ENCODE results near the gene ZFP36. TPM values are rescaled to one million over a fixed set of nuclear protein-coding genes. Genes with fewer than 3 reads are reported as not detected.

The ZFP36 gene
- total RNA-seq (2021) (31.0 and 36.3 TPM in 2 replicates), Bru-seq, nascent RNA (percentile 98 among the genes with signal in this experiment), BruChase-seq, experiment 1, labeled RNA remaining after a 2-hour chase (percentile 97 among the genes with signal in this experiment), BruChase-seq, experiment 2, labeled RNA remaining after a 6-hour chase (percentile 88 among the genes with signal in this experiment)
- long read RNA-seq, transcript ZFP36-203 (2 exons, 1,786 nt) = major isoform, 62 of 72 reads
- long read RNA-seq, partial matches to known transcripts = 0 of 72 reads
- long read RNA-seq, other reads (novel, unspliced or antisense) = 9 of 72 reads

GRCh38 chr19:39406656-39407409, at the start of gene ZFP36:
Gene ZFP36 (plus strand): TSS chr19:39406847. CDS start chr19:39406905, 58 bp downstream.
- TF ChIP-seq CTCF (conservative IDR thresholded peaks at IDR 0.05) = no peak
- TF ChIP-seq EZH2 (IDR thresholded peaks at IDR 0.05; ENCODE audit: low read depth) = no peak
- BruUV-seq (replicated peaks) = TSS peak; percentile 72
- Histone ChIP-seq H3K9me2 (ENCODE audit: insufficient read depth) (no peaks in the 10 kb centered on the region), H3K27me3 (ENCODE audit: insufficient read depth, low read depth) (no peaks in the 10 kb centered on the region), H3F3A (ENCODE audit: insufficient read depth, low read depth) (peaks cover 73% of the 10 kb centered on the region), H3K36me3 (ENCODE audit: low read depth) (peaks cover 11% of the 10 kb centered on the region; the same call in 1 of the 2 replicates), H3K4me1 (replicated peaks; ENCODE audit: insufficient read depth) (peaks cover 64% of the 10 kb centered on the region), H3K9me3 (ENCODE audit: insufficient read depth, low read depth) (no peaks in the 10 kb centered on the region), H3K4me2 (peak within 1 kb of the TSS; percentile 99), H2AFZ (peak within 1 kb of the TSS; percentile 5; the same call in 1 of the 2 replicates), H3K4me3 (peak within 1 kb of the TSS; percentile 99), H3K27ac (peak within 1 kb of the TSS; percentile 98), H3K79me2 (ENCODE audit: low read depth) (peaks cover 27% of the 10 kb centered on the region), H4K20me1 (ENCODE audit: insufficient read depth) (peaks cover 14% of the 10 kb centered on the region)
- ChIA-PET POLR2A (ENCODE audit: unreplicated experiment) (interaction anchor here (0.5 to 0.8 kb wide), 4 partner anchors 8 to 1197 kb away, joined by 3 to 7 read pairs (median 4); no protein-coding TSS in a partner anchor), CTCF (interaction anchor here (0.6 to 1.0 kb wide), 2 partner anchors 136 to 535 kb away, joined by 3 to 4 read pairs; no protein-coding TSS in a partner anchor)
- DNase-seq = peak; percentile 69 to 82
- intact Hi-C loops (cut with micrococcal nuclease; ENCODE audit: unreplicated experiment) = loop anchor here (2.0 kb wide), 1 partner anchor 24 kb away; no protein-coding TSS in a partner anchor

GRCh38 chr19:39359026-39359425, 47.6 kb upstream of the ZFP36 start:
- ChIA-PET CTCF (interaction anchor here (0.6 kb wide), 1 partner anchor 73 kb away, joined by 3 read pairs; no protein-coding TSS in a partner anchor), POLR2A (ENCODE audit: unreplicated experiment) (no interaction called here)
- intact Hi-C loops (cut with micrococcal nuclease; ENCODE audit: unreplicated experiment) = no loop called here
- TF ChIP-seq EZH2 (IDR thresholded peaks at IDR 0.05; ENCODE audit: low read depth) (no peak), CTCF (conservative IDR thresholded peaks at IDR 0.05) (no peak)
- Histone ChIP-seq H3K27ac (no peak overlapping the region), H4K20me1 (ENCODE audit: insufficient read depth) (no peaks in the 10 kb centered on the region; the same call in 1 of the 2 replicates), H3F3A (ENCODE audit: insufficient read depth, low read depth) (peaks cover 21% of the 10 kb centered on the region), H3K4me3 (no peak overlapping the region), H3K9me3 (ENCODE audit: insufficient read depth, low read depth) (no peaks in the 10 kb centered on the region), H3K27me3 (ENCODE audit: insufficient read depth, low read depth) (no peaks in the 10 kb centered on the region), H3K4me1 (replicated peaks; ENCODE audit: insufficient read depth) (peaks cover 20% of the 10 kb centered on the region), H2AFZ (no peak overlapping the region), H3K9me2 (ENCODE audit: insufficient read depth) (no peaks in the 10 kb centered on the region), H3K4me2 (no peak overlapping the region), H3K79me2 (ENCODE audit: low read depth) (no peaks in the 10 kb centered on the region), H3K36me3 (ENCODE audit: low read depth) (0 out of 2 replicates have a peak, but pooled peaks cover 17% of the 10 kb centered on the region)
- no peak for DNase-seq
- no TSS peak for BruUV-seq (replicated peaks)

- TF ChIP-seq EZH2 (IDR thresholded peaks at IDR 0.05; ENCODE audit: low read depth) (no peak), CTCF (conservative IDR thresholded peaks at IDR 0.05) (no peak)
- intact Hi-C loops (cut with micrococcal nuclease; ENCODE audit: unreplicated experiment) = no loop called here
- CTCF ChIA-PET = no interaction called here
Measured at GRCh38 chr19:39360599-39360998, 46.0 kb upstream of the ZFP36 start.

More at GRCh38 chr19:39360599-39360998, 46.0 kb upstream of the ZFP36 start:
- no peaks in the 10 kb centered on the region for H3K9me2 ChIP-seq (ENCODE audit: insufficient read depth)
- H2AFZ ChIP-seq = no peak overlapping the region
- POLR2A ChIA-PET (ENCODE audit: unreplicated experiment) = no interaction called here
- no peaks in the 10 kb centered on the region for H3K27me3 ChIP-seq (ENCODE audit: insufficient read depth, low read depth)
- no peak for DNase-seq
- H3K36me3 ChIP-seq (ENCODE audit: low read depth) = peaks cover 8% of the 10 kb centered on the region; the same call in 1 of the 2 replicates
- H3K79me2 ChIP-seq (ENCODE audit: low read depth) = no peaks in the 10 kb centered on the region
- H3K9me3 ChIP-seq (ENCODE audit: insufficient read depth, low read depth) = no peaks in the 10 kb centered on the region
- H4K20me1 ChIP-seq (ENCODE audit: insufficient read depth) = no peaks in the 10 kb centered on the region; the same call in 1 of the 2 replicates
- no peak overlapping the region for H3K27ac ChIP-seq
- H3F3A ChIP-seq (ENCODE audit: insufficient read depth, low read depth) = peaks cover 26% of the 10 kb centered on the region
- BruUV-seq (replicated peaks) = no TSS peak
- peaks cover 20% of the 10 kb centered on the region for H3K4me1 ChIP-seq (replicated peaks; ENCODE audit: insufficient read depth)
- H3K4me2 ChIP-seq = no peak overlapping the region
- H3K4me3 ChIP-seq = no peak overlapping the region
